Activated T-helper 1 cell treated with anti-CD3 and anti-CD28 coated beads, Interleukin-2, amount 50 U/mL, for 16 hours (primary cell): ENCODE results near the gene HIC1.
"Not testable (repeated sequence)": the region's sequence is repeated elsewhere in the genome, so short reads cannot be mapped to it uniquely, and the experiment has no call there.

ENCODE experiments used
- DNase-seq, 2 donors: peaks; one replicate each; pipeline ENCODE4 v3.0.0-alpha.2; 2020; ENCODE audit warnings: low read depth in 1 of 2, low spot score in 1 of 2

Gene HIC1

DNA sequence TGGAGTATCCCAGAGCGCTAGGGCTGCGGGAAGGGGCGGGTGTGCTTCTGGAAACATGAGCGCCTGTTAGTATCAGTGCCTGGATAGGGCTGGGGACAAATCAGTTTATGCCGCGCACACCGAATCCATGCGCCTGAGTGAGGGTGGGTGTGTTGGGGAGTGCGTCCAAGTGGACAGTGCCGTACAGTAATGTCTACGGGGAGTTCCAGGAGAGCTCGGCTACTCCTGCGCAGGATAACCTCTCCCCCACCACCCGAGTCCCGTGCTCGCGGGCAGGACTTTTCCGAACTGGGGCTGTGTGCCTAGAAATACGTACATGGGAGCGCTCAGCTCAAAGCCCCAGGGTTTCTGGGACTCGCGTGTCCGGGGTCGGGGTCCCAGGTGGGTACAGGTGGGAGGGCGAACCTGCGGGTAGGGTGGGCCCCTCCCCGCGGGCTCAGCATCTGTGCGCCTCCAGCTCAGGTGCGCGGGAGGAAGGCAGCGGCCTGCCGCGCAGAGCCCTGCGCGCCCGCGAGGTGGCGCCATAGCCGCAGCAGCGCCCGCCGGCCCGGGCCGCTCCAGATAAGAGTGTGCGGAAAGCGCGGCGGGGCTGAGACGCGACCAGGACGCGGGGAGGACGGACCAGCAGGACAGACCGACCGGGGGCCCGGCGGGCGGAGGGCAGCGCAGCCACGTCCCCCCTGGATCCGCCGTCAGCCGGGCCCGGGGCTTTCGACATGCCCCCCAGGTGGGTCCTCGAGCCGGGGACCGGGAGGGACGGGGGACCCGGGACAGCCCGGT, at the start of gene HIC1:
HIC1 (plus strand) TSS at position 592 of the 780 bp plus-strand sequence. CDS start 1,588 bp downstream, outside the sequence.
- peak; percentile 55 to 76 for DNase-seq

- DNase-seq = no peak
Observed at GRCh38 chr17:2008332-2009126, 46.4 kb upstream of the HIC1 start.

DNA sequence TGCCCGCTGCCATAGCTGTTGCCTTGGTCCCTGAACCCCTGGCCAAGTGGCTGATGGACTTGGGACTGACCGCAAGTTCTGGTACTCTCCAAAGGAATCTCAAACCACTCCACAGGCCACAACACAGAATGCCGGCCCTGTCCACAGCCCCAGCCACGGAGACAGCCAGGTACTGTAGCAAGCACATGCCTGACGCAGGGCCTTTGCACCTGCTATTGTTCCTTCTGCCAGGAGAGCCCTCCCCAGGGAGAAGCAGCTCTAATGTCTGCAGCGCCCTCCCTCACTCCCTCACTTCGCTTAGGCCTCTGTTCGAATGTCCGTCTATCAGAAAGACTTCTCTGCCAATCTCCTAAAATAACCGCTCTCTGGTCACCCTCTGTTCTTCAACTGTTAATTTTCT, 45.2 kb upstream of the HIC1 start:
- DNase-seq = no peak

- DNase-seq = no peak
Observed at GRCh38 chr17:2011411-2012371, 43.2 kb upstream of the HIC1 start.

- DNase-seq = no peak
Observed at GRCh38 chr17:2012499-2012898, 42.4 kb upstream of the HIC1 start.

DNA sequence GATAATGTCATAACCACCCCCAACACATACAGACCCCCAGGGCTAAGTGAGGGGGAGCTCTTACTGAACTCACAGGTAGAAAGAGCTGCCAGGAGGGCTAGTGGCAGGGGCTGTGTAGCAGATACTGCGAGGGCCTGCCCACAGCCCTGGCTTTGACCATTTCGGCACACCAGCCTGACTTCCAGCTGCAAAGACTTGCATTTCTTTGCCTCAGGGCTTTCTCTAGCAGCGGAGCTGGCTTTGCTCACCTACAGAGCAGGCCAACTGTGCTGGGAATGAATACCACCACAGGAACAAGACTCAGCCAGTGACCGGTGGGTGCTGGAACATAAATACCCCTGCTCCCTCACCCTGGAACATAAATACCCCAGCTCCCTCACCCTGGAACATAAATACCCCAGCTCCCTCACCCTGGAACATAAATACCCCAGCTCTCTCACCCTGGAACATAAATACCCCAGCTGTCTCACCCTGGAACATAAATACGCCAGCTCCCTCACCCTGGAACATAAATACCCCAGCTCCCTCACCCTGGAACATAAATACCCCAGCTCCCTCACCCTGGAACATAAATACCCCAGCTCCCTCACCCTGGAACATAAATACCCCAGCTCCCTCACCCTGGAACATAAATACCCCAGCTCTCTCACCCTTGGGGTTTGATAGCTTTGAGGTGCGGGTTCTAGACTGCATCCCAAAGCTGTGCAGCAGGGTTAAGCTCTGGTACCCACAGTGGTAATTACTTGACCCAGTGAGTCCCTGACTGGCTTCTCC, 41.5 kb upstream of the HIC1 start:
- DNase-seq = not testable (repeated sequence)

DNA sequence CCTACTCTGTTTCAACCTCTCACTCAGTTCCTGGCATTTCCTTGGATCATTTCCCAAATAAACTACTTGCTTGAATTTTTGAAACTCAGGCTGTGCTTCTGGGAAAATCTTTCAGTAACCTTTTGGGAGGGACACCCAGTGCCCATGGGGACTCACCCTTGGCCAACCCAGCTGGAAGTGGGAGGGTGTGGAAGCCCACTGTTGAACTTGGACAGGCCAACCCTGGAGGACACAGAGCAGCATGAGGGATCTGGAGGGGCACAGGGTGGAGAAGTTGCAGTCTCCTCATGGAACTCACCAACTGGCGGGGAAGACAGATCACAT, 40.9 kb upstream of the HIC1 start:
- no peak for DNase-seq

DNA sequence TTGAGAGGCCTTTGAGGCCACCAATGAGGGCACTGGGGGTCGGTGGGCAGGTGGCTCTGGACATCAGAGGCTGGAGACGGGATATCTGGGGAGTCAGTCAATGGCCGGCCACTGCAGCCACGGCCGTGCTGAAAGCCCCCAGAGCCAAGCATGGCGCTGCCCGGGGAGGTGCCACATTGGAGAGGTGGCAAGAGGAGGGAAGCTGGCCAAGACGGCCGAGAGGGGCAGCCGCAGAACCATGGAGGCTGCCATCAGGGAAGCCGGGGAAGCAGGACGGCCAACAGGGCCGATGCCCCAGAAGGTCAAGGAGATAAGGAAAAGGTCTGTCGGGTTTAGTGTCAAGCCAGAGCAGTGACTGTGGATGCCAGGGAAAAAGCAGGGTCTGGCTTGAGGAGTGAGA, 39.6 kb upstream of the HIC1 start:
- DNase-seq = no peak

GRCh38 chr17:2016494-2016893, 38.4 kb upstream of the HIC1 start:
- DNase-seq = no peak

DNA sequence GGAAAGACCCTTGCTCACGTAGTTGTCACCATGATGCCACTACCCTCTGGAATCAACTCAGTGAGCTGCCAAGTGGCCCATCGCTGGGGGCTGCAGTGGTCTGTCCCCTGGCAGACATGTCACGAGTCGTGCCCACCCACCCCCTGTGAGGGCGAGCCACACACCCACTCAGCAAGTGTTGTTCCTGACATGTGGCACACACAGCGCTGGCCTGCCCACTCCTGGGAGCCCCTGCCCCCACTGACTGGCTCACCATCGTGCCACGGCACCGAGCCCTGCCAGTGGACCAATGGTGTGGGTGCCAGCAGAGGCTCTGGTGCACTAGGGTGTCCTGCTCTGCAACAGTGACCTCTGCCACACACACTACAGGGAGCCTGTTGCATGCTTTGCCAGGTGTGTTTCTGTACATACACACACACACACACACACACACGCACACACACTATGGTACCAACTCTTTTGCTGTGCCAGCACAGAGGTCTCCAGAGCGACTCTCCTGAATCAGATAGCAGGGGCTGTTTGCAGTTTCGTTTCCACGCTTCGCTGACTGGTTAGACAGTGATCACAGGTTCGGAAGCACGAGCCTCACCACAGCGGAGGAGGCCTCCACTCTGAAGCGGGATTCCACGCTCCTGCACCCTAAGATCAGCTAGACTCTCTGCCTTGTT, 37.5 kb upstream of the HIC1 start:
- DNase-seq = no peak

GRCh38 chr17:2018716-2019510, 36.0 kb upstream of the HIC1 start:
- no peak for DNase-seq

- DNase-seq = no peak
Observed at GRCh38 chr17:2019723-2020122, 35.2 kb upstream of the HIC1 start.

GRCh38 chr17:2020721-2021120, 34.2 kb upstream of the HIC1 start:
- no peak for DNase-seq

- no peak for DNase-seq
Observed at GRCh38 chr17:2022647-2023240, 32.2 kb upstream of the HIC1 start.

- DNase-seq = no peak
Observed at GRCh38 chr17:2023256-2023655, 31.6 kb upstream of the HIC1 start.

- no peak for DNase-seq
Observed at GRCh38 chr17:2023692-2024571, 31.0 kb upstream of the HIC1 start.

- DNase-seq = no peak
Observed at GRCh38 chr17:2024572-2025219, 30.2 kb upstream of the HIC1 start.
